ENCODE measurements around the gene KLHL35.

- TF ChIP-seq, protein P1, sequence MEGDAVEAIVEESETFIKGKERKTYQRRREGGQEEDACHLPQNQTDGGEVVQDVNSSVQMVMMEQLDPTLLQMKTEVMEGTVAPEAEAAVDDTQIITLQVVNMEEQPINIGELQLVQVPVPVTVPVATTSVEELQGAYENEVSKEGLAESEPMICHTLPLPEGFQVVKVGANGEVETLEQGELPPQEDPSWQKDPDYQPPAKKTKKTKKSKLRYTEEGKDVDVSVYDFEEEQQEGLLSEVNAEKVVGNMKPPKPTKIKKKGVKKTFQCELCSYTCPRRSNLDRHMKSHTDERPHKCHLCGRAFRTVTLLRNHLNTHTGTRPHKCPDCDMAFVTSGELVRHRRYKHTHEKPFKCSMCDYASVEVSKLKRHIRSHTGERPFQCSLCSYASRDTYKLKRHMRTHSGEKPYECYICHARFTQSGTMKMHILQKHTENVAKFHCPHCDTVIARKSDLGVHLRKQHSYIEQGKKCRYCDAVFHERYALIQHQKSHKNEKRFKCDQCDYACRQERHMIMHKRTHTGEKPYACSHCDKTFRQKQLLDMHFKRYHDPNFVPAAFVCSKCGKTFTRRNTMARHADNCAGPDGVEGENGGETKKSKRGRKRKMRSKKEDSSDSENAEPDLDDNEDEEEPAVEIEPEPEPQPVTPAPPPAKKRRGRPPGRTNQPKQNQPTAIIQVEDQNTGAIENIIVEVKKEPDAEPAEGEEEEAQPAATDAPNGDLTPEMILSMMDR (IDR thresholded peaks at IDR 0.05) = no peak
- no peak for TF ChIP-seq POLR2A (IDR thresholded peaks at IDR 0.05)
Observed at GRCh38 chr11:75422248-75423231, 10.5 kb downstream of the KLHL35 start.
